SU-DHL-6 (cell line): ENCODE results near the gene CASP8AP2.

Experiments used
- EZH2phosphoT487 ChIP-seq: fragments of 200-600 bp; sonication (generic), shearing (Covaris generic); conservative IDR thresholded peaks from 2 replicates; pipeline ENCODE4 v1.6.1; 2018; ENCODE audit warnings: mild to moderate bottlenecking, antibody characterized with exemption, low read length, moderate library complexity, mixed read lengths
- TF ChIP-seq, protein P1 (sequence below): fragments of 200-600 bp; sonication (generic); IDR thresholded peaks from one replicate; pipeline ENCODE4 v1.5.1; 2017; ENCODE audit warnings: antibody characterized with exemption, mild to moderate bottlenecking, low read length, moderate library complexity; ENCODE audit not compliant: insufficient read depth, poor library complexity, severe bottlenecking

DNA sequence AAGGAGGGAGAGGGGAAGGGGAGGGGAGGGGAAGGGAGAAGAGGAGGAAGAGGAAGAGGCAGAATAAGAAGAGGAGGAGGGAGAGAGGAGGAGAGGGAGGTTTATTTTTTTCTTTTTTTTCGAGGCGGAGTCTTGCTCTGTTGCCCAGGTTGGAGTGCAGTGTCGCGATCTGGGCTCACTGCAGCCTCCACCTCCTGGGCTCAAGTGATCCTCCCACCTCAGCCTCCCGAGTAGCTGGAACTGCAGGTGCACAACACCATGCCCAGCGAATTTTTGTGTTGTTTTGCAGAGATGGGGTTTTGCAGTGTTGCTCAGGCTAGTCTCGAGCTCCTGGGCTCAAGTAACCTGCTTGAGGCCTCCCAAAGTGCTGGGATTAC lies 58.4 kb downstream of the CASP8AP2 start:
- TF ChIP-seq, protein P1, sequence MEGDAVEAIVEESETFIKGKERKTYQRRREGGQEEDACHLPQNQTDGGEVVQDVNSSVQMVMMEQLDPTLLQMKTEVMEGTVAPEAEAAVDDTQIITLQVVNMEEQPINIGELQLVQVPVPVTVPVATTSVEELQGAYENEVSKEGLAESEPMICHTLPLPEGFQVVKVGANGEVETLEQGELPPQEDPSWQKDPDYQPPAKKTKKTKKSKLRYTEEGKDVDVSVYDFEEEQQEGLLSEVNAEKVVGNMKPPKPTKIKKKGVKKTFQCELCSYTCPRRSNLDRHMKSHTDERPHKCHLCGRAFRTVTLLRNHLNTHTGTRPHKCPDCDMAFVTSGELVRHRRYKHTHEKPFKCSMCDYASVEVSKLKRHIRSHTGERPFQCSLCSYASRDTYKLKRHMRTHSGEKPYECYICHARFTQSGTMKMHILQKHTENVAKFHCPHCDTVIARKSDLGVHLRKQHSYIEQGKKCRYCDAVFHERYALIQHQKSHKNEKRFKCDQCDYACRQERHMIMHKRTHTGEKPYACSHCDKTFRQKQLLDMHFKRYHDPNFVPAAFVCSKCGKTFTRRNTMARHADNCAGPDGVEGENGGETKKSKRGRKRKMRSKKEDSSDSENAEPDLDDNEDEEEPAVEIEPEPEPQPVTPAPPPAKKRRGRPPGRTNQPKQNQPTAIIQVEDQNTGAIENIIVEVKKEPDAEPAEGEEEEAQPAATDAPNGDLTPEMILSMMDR: no peak
- TF ChIP-seq EZH2phosphoT487: no peak
